GM18505 (cell line): ENCODE measurements around the gene FNBP1.

Experiments used
- ATAC-seq: cut with Tn5 transposase; IDR thresholded peaks from one replicate; pipeline ENCODE4 v1.9.1; 2021; ENCODE audit not compliant: unreplicated experiment
- POLR2A ChIP-seq: IDR thresholded peaks from 4 replicates; pipeline ENCODE4 v1.6.1; 2011; ENCODE audit warnings: borderline replicate concordance; ENCODE audit not compliant: insufficient read depth, insufficient read length; ENCODE audit errors: extremely low read depth

FNBP1 gene

GRCh38 chr9:129936222-129936621 lies 106.8 kb downstream of the FNBP1 start:
- TF ChIP-seq POLR2A = peak; percentile 20
- no peak for ATAC-seq

DNA sequence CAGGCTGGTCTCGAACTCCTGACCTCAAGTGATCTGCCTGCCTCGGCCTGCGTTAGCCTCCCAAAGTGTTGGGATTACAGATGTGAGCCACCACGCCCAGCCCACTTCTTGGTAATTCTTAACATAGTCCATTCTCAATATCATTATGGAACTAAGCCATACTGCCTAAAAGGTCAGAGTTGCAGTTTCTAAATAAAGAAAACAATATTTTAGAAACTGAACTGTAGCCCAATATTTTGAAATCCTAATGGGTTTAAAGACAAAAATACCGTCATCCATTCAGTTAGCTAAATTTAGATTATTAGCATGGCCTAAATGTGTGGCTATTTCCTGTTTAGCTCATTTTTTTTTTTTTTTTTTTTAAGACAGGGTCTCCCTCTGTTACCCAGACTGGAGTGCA lies 108.2 kb downstream of the FNBP1 start:
- no peak for TF ChIP-seq POLR2A
- ATAC-seq = no peak

DNA sequence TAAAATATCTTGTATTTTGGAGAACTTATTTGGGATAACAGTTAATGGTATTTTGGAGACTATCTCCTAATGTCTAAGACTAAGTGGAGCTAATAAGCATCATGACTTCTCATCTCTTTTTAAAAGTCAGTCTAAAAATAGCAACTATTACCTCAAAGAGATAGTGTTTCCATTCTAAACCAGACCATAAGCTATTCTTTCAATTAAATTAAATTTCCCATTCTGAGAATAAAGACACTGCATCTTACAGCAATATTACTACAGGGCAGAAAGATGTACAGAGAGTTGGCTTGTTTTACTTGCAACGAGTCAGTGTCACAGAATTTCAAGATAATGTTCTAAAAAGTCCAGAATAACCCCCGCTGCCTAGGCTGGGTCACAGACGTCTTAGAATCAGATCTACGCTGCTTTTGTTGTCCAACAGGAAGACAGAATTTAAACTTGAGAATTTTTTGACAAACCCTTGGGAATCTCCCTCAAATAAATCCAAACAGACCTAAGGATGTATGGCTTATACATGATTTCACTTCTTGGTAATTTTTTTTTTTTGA lies 108.9 kb downstream of the FNBP1 start:
- no peak for ATAC-seq
- no peak for TF ChIP-seq POLR2A

DNA sequence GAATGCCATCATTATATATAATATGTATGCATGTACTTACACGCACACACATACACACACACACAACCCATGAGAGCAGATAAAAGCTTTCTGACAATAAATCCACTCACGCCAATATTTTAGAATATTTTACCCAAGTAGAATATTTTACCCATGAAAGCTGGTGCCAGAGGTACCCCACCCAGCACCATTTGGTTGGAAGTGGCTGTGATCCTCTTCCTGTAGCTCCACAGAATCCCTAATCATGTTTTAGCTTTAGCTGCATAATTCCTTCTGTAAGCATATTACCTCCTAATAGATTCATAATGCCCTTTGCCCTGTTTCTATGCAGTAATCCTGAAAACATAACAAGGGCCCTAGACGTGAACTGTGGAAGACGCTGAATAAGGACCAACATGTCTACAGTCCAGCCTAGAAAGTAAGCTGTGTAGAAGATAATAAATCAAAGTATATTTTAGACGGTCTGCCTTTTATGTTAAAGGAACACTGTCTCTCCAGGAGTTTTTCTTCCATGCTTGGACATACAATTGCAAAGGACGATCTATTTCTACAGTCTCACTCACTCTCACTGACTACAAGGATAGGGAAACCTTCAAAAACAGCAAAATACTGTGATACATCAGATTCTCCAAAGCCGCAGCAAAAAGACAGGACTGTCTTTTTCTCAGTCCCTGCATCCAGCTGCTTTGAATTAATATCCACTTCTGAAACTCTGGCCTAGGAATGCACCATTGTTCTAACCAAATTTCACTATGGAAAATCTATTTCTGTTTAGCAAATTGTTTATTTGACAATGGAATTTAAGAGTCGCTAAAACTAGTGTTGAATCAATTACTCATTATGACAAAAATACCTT lies 109.6 kb downstream of the FNBP1 start:
- TF ChIP-seq POLR2A = no peak
- ATAC-seq = no peak

- ATAC-seq = no peak
- TF ChIP-seq POLR2A = peak; percentile 34
Observed at GRCh38 chr9:129932303-129933151, 110.5 kb downstream of the FNBP1 start.

- no peak for ATAC-seq
- TF ChIP-seq POLR2A = no peak
Observed at GRCh38 chr9:129930743-129931142, 112.2 kb downstream of the FNBP1 start.

GRCh38 chr9:129929496-129930125 lies 113.4 kb downstream of the FNBP1 start:
- no peak for ATAC-seq
- no peak for TF ChIP-seq POLR2A

- no peak for ATAC-seq
- no peak for TF ChIP-seq POLR2A
Observed at GRCh38 chr9:129923589-129923988, 119.4 kb downstream of the FNBP1 start.

DNA sequence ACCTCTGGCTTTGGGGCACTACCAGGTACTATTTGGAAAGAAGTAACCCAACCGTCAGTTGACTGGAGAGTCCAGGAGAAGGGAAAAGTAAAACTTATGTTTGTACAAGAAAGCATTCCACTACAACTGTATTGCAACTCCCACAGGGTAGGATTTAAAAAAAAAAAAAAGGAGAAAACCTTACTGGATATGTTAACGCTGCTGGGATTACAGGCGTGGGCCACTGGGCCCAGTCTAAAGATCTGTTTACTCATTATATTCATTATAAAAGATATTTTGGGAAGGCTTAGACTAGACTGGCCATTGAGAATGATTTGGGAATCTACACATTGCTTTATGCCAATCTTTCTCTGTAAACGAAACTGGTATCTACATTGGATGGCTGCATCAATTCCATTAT lies 121.1 kb downstream of the FNBP1 start:
- ATAC-seq = no peak
- TF ChIP-seq POLR2A = peak; percentile 18

GRCh38 chr9:129919841-129920240 lies 123.1 kb downstream of the FNBP1 start:
- no peak for TF ChIP-seq POLR2A
- no peak for ATAC-seq

GRCh38 chr9:129919277-129919676 lies 123.7 kb downstream of the FNBP1 start:
- ATAC-seq = no peak
- TF ChIP-seq POLR2A = no peak

DNA sequence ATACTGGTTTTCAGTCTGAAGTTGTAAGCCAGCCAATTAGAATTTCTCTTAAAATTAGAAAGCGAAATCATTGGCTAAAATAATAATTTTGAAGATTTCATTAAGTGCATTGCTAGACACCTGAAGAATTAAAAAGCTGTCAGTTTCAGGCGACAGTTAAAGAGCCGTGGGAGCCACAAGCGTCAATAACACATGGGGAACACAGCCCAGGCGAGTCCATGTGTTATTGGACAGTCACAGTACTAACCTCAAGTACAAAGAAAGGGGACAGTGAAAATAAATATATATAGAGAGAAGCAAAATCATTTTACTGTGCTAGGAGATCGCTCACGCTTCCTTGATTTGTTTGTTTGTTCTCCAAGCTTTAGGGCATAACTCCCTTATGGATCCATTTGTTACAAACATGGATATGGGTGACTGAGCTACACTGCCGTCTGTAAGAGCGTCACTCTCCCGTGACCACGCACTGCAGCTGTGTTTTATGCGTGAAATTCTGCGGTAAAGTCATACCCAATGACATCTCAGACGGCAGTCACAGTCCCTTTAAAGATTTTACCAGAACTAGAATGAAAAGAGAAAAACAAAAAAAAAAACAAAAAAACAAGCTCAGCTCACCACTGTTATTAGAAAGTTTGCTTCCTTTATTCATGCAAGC lies 124.6 kb downstream of the FNBP1 start:
- peak; percentile 14 for TF ChIP-seq POLR2A
- no peak for ATAC-seq

DNA sequence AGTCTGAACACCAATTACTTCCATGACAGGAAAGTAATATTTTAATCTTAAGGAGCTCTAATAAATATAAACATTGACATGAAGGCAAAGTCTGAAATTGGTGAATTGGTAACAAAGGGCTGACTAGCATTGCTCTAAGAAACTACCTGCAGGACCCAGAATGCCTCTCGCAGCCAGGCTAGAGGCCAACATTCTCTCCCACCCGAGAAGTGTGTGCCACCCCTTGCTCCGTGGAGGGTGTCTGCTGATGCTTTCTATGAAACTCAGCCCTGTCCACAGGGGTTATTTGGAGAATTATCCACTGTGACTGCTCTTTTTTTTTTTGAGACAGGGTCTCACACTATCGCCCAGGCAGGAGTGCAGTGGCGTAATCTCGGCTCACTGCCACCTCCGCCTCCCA lies 126.3 kb downstream of the FNBP1 start:
- no peak for TF ChIP-seq POLR2A

GRCh38 chr9:129914051-129914450 lies 128.9 kb downstream of the FNBP1 start:
- TF ChIP-seq POLR2A = no peak
- no peak for ATAC-seq

More for the DNA sequence above, 126.3 kb downstream of the FNBP1 start:
- ATAC-seq = no peak
